SJCRH30 (cell line): ENCODE measurements around the gene FHL1. TPM values are rescaled to one million over a fixed set of nuclear protein-coding genes. Genes with fewer than 3 reads are reported as not detected.

Source experiments
- DNase-seq, 2 experiments: peaks; one replicate each; pipeline ENCODE4 v3.0.0-alpha.2; 2015 to 2020
- H3K27ac ChIP-seq: fragments of 250-450 bp; sonication (Bioruptor Pico); 2 replicates; pipeline ENCODE4 v1.5.1; 2020; ENCODE audit warnings: mild to moderate bottlenecking, moderate library complexity
- H3K27me3 ChIP-seq: fragments of 250-450 bp; sonication (Bioruptor Pico); 2 replicates; pipeline ENCODE4 v1.5.1; 2020; ENCODE audit warnings: mild to moderate bottlenecking, moderate library complexity
- H3K36me3 ChIP-seq: fragments of 250-450 bp; sonication (Bioruptor Pico); 2 replicates; pipeline ENCODE4 v1.5.1; 2020; ENCODE audit warnings: mild to moderate bottlenecking, moderate library complexity
- H3K4me1 ChIP-seq: fragments of 250-450 bp; sonication (Bioruptor Pico); 2 replicates; pipeline ENCODE4 v1.5.1; 2020; ENCODE audit warnings: mild to moderate bottlenecking, moderate library complexity
- H3K4me3 ChIP-seq: fragments of 250-450 bp; sonication (Bioruptor Pico); 2 replicates; pipeline ENCODE4 v1.5.1; 2020; ENCODE audit warnings: mild to moderate bottlenecking, moderate library complexity
- H3K9me3 ChIP-seq: fragments of 250-450 bp; sonication (Bioruptor Pico); replicated peaks from 2 replicates; pipeline ENCODE4 v1.5.1; 2020; ENCODE audit warnings: mild to moderate bottlenecking, moderate library complexity
- total RNA-seq: library from RNA; depleted of rRNA; stranded (reverse); fragments of >200 nt; shearing (Covaris generic); gene quantifications from 2 replicates; pipeline ENCODE4 v1.2.3, GENCODE V29; 2014; rRNA removed

The FHL1 gene
- total RNA-seq, 1 experiment from 2014 or later, result 55.7 TPM

DNA sequence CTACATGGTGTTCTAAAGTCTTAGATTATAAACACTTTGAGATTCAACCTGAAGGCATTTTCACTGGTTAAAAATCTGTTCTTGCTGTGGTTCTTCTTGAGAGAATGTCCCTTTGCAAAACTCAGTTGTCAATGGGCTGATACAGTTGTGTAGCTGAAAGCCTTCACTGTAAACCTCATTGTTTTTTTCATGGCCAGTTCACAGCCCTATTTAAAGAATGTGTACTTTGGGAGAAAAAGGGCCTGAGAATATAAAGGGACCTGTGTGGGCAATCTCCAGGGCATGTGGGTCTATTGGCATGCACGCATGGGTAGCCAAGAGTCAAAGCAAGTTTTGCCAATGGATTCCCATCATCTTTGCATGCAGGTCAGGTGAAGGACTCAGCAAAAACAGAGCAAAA lies 111.6 kb downstream of the FHL1 start:
- no peaks in the 10 kb centered on the region for H3K27me3 ChIP-seq
- no peak overlapping the region for H3K27ac ChIP-seq
- H3K36me3 ChIP-seq, result no peaks in the 10 kb centered on the region
- DNase-seq, result no peak
- no peak overlapping the region for H3K4me3 ChIP-seq
- H3K9me3 ChIP-seq, result no peaks in the 10 kb centered on the region
- H3K4me1 ChIP-seq, result no peaks in the 10 kb centered on the region

GRCh38 chrX:136259543-136259942 lies 112.2 kb downstream of the FHL1 start:
- H3K27me3 ChIP-seq, result no peaks in the 10 kb centered on the region
- no peaks in the 10 kb centered on the region for H3K36me3 ChIP-seq
- no peaks in the 10 kb centered on the region for H3K9me3 ChIP-seq
- no peaks in the 10 kb centered on the region for H3K4me1 ChIP-seq
- no peak overlapping the region for H3K4me3 ChIP-seq
- no peak for DNase-seq
- H3K27ac ChIP-seq, result no peak overlapping the region

DNA sequence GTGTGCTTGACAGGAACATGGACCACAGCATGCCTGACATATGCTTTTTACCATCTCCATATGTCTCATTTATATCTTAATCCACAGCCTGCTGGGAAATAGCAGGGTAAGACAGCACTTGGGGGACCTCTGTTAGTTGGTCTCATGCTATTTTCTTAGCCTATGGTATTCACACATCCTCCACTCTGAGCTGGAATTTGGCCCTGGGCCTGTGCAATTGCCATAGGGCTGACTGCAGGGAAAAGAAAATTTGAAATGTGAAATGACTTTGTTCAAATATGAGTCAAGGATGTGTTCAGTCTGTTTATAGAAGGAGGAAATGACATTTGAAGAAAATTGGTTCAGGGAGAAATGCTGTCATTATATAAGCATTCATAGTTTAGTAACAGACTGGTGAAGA lies 113.4 kb downstream of the FHL1 start:
- no peaks in the 10 kb centered on the region for H3K36me3 ChIP-seq
- H3K9me3 ChIP-seq, result no peaks in the 10 kb centered on the region
- no peaks in the 10 kb centered on the region for H3K4me1 ChIP-seq
- no peaks in the 10 kb centered on the region for H3K27me3 ChIP-seq
- no peak overlapping the region for H3K4me3 ChIP-seq
- H3K27ac ChIP-seq, result no peak overlapping the region
- no peak for DNase-seq

Other genes with a start within 250 kb of the FHL1 start
- gene MMGT1, start 173.5 kb upstream of the FHL1 start, total RNA-seq, result 22.7 and 24.2 TPM in 2 replicates
- gene SLC9A6, start 162.1 kb upstream of the FHL1 start, total RNA-seq, result 13.5 and 15.8 TPM in 2 replicates
- gene MAP7D3, start 103.9 kb downstream of the FHL1 start, total RNA-seq, result 15.5 and 17.6 TPM in 2 replicates
- not detected in 2 replicates for gene ADGRG4, start 153.4 kb downstream of the FHL1 start, total RNA-seq